GM13977 (cell line): ENCODE data around the gene ALDH2.

Experiments used
- DNase-seq: peaks from one replicate; pipeline ENCODE4 v3.0.0; 2012; ENCODE audit warnings: low spot score
- in situ Hi-C: fragments of 300-500 bp; cut with MboI; formaldehyde crosslinking; loops from one replicate; pipeline ENCODE4 v1.12.0; 2022; ENCODE audit warnings: low sequenced_read_pairs, low pct_unique_long_range_greater_than_20kb, mixed read lengths, inconsistent platforms; ENCODE audit not compliant: unreplicated experiment
- TF ChIP-seq, protein P1 (sequence below): IDR thresholded peaks from 2 replicates; pipeline ENCODE4 v1.5.1; 2012; ENCODE audit warnings: mild to moderate bottlenecking, control low read depth; ENCODE audit not compliant: insufficient read depth; ENCODE audit errors: extremely low read depth, missing control alignments

The ALDH2 gene

GRCh38 chr12:111784953-111785352 is 18.2 kb downstream of the ALDH2 start:
- no peak for DNase-seq
- TF ChIP-seq, protein P1, sequence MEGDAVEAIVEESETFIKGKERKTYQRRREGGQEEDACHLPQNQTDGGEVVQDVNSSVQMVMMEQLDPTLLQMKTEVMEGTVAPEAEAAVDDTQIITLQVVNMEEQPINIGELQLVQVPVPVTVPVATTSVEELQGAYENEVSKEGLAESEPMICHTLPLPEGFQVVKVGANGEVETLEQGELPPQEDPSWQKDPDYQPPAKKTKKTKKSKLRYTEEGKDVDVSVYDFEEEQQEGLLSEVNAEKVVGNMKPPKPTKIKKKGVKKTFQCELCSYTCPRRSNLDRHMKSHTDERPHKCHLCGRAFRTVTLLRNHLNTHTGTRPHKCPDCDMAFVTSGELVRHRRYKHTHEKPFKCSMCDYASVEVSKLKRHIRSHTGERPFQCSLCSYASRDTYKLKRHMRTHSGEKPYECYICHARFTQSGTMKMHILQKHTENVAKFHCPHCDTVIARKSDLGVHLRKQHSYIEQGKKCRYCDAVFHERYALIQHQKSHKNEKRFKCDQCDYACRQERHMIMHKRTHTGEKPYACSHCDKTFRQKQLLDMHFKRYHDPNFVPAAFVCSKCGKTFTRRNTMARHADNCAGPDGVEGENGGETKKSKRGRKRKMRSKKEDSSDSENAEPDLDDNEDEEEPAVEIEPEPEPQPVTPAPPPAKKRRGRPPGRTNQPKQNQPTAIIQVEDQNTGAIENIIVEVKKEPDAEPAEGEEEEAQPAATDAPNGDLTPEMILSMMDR, result no peak
- in situ Hi-C loops, result no loop called here

DNA sequence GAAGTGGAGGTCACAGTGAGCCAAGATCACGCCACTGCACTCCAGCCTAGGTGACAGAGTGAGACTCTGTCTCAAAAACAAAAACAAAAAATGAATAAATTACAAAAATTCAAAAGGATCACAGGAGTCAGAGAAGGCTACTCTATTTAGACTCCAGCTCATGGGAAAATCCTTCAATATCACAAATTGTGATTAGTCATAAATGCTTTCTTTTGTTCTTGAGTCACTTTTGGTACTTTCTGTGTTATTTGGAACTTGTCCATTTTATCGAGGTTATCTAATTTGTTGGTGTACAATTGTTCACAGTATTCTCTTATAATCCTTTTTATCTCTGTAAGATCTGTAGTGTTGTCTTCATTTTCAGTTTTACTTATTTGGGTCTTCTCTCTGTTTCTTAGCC is 18.9 kb downstream of the ALDH2 start:
- in situ Hi-C loops, result no loop called here
- TF ChIP-seq, protein P1, result no peak
- no peak for DNase-seq

GRCh38 chr12:111788178-111788654 is 21.5 kb downstream of the ALDH2 start:
- DNase-seq, result peak; percentile 57
- in situ Hi-C loops, result no loop called here
- TF ChIP-seq, protein P1, result peak; percentile 58

DNA sequence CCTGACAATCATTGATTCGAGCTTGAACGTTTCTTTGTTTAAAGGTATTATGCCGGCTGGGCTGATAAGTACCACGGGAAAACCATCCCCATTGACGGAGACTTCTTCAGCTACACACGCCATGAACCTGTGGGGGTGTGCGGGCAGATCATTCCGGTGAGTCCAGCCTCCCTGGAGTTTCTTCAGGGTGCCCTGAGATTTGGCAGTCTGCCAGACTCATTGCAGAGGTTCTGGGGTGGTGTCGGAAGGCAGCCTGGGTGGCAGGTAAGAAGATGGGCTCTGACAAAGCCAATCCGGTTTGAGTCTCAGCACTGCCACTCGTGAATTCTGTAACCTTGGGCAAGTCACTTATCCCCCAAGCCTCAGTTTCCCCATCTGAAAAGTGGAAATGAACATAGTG is 23.0 kb downstream of the ALDH2 start:
- in situ Hi-C loops, result no loop called here
- DNase-seq, result no peak

GRCh38 chr12:111791507-111791906 is 24.8 kb downstream of the ALDH2 start:
- in situ Hi-C loops, result no loop called here
- TF ChIP-seq, protein P1, result no peak
- no peak for DNase-seq

More for the DNA sequence above, 23.0 kb downstream of the ALDH2 start:
- TF ChIP-seq, protein P1, result no peak

GRCh38 chr12:111792155-111792855 is 25.6 kb downstream of the ALDH2 start:
- DNase-seq, result no peak
- in situ Hi-C loops, result no loop called here
- TF ChIP-seq, protein P1, result no peak
